Fibroblast of peridontal ligament (primary cell): ENCODE results near the gene OR10A3.
"Not testable (repeated sequence)": the region's sequence is repeated elsewhere in the genome, so short reads cannot be mapped to it uniquely, and the experiment has no call there.

Experiments used
- DNase-seq: peaks from one replicate; pipeline ENCODE4 v3.0.0-alpha.2; 2010; ENCODE audit errors: extremely low read depth

Gene OR10A3, protein sequence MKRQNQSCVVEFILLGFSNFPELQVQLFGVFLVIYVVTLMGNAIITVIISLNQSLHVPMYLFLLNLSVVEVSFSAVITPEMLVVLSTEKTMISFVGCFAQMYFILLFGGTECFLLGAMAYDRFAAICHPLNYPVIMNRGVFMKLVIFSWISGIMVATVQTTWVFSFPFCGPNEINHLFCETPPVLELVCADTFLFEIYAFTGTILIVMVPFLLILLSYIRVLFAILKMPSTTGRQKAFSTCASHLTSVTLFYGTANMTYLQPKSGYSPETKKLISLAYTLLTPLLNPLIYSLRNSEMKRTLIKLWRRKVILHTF

DNA sequence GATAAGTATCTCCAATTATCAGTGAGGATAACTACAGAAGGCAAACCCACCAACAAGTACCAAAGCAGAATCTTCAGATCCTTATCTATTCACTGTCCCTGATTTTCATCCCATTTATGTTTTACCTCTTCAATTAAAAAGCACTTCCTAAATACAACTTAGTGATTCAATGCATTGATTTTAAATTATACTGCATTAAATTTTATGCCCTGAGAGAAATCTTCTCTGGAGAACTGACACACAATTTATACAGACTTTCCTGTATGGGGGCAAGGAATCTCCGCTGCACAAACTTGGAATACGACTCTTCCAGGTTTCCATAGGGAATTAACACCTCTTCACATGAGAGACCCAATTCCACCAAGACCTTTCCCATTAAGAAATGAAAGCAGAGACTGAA is at the start of gene OR10A3:
Gene OR10A3, minus strand, starts transcription at position 101 of the 400 bp plus-strand sequence. CDS start 2,188 bp downstream, outside the sequence.
- no peak for DNase-seq

- DNase-seq = not testable (repeated sequence)
Measured at GRCh38 chr11:7987560-7987883, 46.0 kb upstream of the OR10A3 start.

- DNase-seq = peak; percentile 100
Measured at GRCh38 chr11:7986768-7987559, 45.5 kb upstream of the OR10A3 start, which contains the start of gene EIF3F. TSS of gene EIF3F (plus strand) at chr11:7987337. CDS start at chr11:7987353, 16 bp downstream.

DNA sequence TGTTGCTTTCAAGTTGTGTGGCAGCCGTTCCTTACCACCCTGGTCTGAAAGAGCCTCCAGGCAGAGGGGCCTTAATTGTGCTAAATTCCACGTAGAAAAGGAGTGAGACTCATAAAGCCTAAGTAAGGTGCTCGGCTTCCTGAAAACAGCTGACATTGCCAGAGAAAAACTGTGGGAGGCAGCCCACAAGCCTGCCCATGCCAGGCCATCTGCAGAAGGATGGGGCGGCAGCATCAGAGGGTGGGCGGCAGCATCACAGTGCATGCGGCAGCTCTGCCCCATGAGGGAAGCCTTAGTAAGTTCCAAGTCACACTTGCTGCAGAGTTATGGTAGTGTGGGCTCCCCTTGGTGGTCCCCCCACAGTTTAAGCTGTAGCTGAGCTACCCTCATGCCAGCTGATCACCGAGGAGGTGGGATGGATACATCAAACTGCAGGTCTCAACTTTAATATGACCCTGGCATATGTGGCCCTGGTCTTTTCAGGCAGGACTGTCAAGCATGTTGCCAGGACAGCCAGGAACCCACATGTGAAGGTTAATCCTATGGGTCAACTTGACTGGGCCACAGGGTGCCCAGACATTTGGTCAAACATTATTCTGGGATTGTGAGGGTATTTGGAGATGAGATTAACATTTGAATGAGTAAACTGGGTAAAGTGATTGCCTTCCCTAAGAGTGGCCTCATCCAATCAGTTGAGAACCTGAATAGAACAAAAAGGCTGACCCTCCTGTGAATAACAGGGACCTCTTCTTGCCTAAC is 42.5 kb upstream of the OR10A3 start:
- no peak for DNase-seq

- DNase-seq = no peak
Measured at GRCh38 chr11:7982582-7983119, 41.1 kb upstream of the OR10A3 start.

DNA sequence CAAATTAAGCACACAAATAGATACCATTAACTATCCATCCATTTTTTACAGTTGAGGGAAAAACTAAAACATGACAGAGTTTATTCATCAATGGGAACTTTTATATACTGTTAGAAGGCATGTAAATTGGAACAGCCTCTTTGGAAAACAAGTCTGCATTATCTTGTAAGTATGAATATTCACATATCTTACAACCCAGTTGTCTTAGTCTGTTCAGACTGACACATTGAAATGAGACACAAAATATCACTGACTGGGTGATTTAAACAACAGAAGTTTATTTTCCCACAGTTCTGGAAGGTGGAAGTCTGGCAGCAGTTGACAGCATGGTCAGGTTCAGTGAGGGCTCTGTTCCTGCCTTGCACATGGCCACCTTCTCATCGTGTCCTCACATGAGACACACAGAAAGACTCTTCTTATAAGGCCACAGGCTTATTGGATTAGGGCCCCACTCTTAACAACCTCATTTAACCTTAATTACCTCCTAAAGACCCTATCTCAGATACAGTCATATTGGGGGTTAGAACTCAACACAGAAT is 40.2 kb upstream of the OR10A3 start:
- DNase-seq = no peak

DNA sequence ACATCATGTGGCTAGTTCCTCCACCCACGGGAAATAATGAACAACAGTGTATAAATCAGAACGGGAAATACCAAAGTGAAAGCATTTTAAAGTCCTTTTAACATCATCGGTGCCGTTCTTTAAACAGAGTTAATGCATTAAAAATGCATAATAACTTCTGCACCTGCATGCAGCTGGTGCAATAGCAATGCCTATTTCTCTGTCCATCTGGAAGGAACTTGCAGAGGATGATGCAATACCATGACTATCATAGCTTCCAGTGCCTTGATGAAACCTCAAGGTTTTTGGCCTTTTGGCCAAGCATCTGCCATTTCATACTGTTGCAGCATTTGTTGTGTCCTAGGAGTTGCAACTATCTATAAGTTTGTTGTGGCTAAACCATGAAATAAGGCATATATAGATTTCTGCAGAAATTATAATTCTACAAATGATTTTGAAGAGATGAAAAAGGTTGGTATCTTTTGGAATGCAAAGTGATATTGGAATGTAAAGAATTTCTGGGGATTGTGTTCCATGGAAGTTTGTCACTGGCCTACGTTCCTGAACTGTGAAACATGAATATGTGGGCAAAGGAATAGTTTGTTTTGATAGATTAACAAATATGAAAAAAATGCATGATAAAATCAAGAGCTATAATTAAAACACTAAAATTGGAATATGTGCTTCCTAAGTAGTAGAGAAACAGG is 35.9 kb upstream of the OR10A3 start:
- DNase-seq = peak; percentile 95

GRCh38 chr11:7974668-7975067 is 33.2 kb upstream of the OR10A3 start:
- no peak for DNase-seq

GRCh38 chr11:7973011-7973410 is 31.5 kb upstream of the OR10A3 start:
- no peak for DNase-seq

- peak; percentile 35 for DNase-seq
Measured at GRCh38 chr11:7971846-7972245, 30.3 kb upstream of the OR10A3 start.

DNA sequence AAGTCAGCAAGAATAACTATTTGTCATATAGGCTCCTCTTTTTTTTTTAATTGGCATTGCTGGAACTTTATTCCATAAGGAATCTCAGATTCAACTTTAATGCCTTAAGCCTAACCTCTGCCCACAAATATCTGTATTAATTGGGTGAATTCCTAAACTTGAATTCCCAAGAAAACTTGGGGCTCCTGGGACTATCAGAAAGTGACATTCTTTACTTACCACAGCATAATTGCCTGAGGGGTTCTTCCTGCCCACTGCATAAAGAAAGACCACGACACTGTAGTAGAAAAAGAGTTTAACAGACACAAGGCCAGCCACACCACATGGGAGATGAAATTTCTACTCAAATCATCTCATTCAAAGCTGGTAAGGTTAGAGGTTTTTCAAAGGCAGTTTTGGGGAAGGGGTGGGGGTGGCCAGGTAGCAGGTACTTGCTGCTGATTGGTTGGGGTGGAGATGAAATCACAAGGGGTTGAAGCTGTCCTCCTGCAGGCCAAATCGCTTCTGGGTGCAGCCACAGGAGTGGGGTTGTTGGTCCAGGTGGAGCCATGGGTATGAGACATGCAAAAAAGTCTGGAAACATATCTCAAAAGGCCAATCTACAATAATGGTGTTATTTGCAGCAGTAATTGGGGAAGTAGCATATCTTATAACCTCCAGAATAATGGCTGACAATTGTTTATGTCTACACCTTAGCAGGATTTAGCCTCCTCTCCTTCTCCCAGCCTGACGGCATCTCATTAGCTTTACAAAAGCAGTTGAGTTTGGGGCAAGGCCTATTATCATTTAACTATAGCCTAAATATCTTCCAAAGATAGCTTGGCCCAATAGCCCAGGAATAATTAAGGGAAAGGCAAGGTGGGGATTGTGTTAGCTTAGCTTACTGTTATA is 28.5 kb upstream of the OR10A3 start:
- peak; percentile 25 for DNase-seq

- DNase-seq = peak; percentile 58
Measured at GRCh38 chr11:7968686-7969085, 27.2 kb upstream of the OR10A3 start.

DNA sequence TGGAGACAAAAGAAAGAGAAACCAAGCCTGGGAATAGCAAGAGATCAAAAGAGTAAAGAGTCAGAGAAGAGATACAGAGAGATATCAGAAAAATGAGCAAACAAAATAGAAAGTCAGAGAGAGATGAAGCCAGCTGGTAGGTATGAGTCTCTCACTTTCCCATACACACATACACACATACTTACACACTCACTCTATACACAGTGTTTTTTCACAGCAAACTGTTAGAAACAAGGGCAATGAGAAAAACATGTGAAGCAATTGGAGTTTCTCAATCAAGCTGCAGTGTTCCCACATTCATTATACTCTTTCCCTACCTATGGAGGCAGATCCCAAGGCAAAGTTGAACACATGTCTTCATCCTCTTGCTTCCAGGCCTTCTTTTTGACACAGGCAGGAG is 26.3 kb upstream of the OR10A3 start:
- DNase-seq = peak; percentile 67

- no peak for DNase-seq
Measured at GRCh38 chr11:7967097-7967496, 25.6 kb upstream of the OR10A3 start.

GRCh38 chr11:7965386-7965785 is 23.9 kb upstream of the OR10A3 start, which contains the start of gene NLRP10:
TSS of gene NLRP10 (minus strand) at chr11:7965447. CDS start at chr11:7963495, 1,952 bp downstream.
- peak; percentile 88 for DNase-seq

DNA sequence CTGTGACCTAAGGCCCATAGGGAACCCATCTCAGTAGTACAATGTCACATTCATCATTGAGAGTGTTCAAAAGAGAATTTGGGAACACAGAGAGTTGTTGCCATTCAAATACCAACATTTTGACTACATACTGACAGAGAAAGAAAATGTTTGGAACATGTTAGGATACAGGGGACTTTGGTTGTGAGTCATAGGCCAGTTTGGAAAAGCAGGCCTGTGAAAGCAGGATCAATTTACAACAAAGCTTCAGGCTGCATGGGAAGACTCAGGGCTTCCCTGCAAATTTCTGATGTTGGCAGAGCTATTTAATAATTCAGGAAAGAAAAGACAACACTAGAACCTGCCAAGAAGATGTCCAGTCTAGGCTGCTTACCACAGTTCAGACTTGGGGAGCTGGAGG is 23.4 kb upstream of the OR10A3 start:
- peak; percentile 91 for DNase-seq

DNA sequence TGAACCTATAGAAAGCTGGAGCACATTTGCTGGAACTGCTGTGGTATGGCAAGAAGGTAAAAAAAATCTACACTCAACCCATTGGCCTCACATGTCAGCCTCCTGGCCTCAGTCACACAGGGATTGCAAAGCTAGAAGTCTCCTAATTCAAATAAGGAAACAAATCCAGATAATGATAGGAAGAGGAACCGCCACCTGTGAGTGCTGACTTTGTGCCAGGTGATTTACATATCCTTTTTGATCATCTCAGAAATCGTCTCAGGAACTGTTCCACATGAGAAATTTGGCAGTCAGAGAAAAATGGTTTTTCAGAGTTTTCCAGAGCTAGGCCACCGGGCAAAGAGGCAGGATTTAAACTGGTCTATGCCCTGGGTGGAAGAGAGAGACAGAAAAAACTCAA is 22.8 kb upstream of the OR10A3 start:
- DNase-seq = no peak

GRCh38 chr11:7955191-7955590 is 13.7 kb upstream of the OR10A3 start:
- DNase-seq = no peak

GRCh38 chr11:7949934-7950333 is 8.4 kb upstream of the OR10A3 start:
- DNase-seq = no peak

DNA sequence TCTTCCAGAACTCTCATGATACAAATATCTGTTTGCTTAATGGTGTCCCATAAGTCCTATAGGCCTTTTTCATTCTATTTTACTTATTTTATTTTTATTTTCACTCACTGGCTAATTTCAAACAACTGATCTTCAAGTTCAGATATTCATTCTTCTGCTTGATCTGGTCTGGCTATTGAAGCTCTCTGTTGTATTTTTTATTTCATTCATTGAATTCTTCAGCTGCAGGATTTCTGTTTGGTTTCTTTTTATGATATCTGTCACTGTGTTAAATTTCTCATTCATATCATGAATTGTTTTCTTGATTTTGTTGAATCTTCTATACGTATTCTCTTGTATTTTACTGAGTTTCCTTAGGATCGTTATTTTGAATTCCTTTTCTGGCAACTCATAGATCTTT is 2.6 kb upstream of the OR10A3 start:
- DNase-seq = no peak
